SK-N-SH (cell line): ENCODE data around the gene JADE2. TPM values are rescaled to one million over a fixed set of nuclear protein-coding genes. Genes with fewer than 3 reads are reported as not detected.

ENCODE experiments used
- CTCF ChIA-PET: fragments of 300-600, 350-600 bp; formaldehyde crosslinking; extraction: SDS; loops from one replicate; lab custom pipeline; 2021; lab: Yijun Ruan, JAX
- POLR2A ChIA-PET: fragments of 350-600 bp; sonication (Branson Sonifier 250); formaldehyde crosslinking; extraction: SDS; loops from one replicate; lab custom pipeline; 2020; ENCODE audit warnings: antibody characterized with exemption, inconsistent platforms; lab: Yijun Ruan, JAX
- DNase-seq: peaks from one replicate; pipeline ENCODE4 v3.0.0; 2012
- H2AFZ ChIP-seq: fragments of 200-600 bp; sonication (generic); 2 replicates; pipeline ENCODE4 v1.8.1; 2016; ENCODE audit warnings: antibody characterized with exemption, mild to moderate bottlenecking, low read depth
- H3F3A ChIP-seq: fragments of 200-600 bp; sonication (generic); replicated peaks from 2 replicates; pipeline ENCODE3; 2016; ENCODE audit warnings: antibody characterized with exemption, mild to moderate bottlenecking; ENCODE audit not compliant: insufficient read depth
- H3K27ac ChIP-seq, 2 experiments: fragments of 200-500 bp in 1 of 2; fragments of 200-600 bp in 1 of 2; sonication (Bioruptor generic) in 1 of 2; sonication (generic), shearing (Covaris generic) in 1 of 2; 2 replicates each; pipeline versions ENCODE4 v1.5.1 to v1.6.1; 2014 to 2016; ENCODE audit warnings: low read depth in 2 of 2, inconsistent platforms in 1 of 2, low read length in 1 of 2, mild to moderate bottlenecking in 1 of 2, mixed read lengths in 1 of 2
- H3K27me3 ChIP-seq: fragments of 200-600 bp; sonication (generic), shearing (Covaris generic); 2 replicates; pipeline ENCODE4 v1.6.1; 2016; ENCODE audit warnings: mixed run types; ENCODE audit not compliant: insufficient read depth
- H3K36me3 ChIP-seq, 2 experiments: fragments of 200-500 bp in 1 of 2; fragments of 200-600 bp in 1 of 2; sonication (Bioruptor generic) in 1 of 2; sonication (generic) in 1 of 2; replicated peaks in 1 of 2; 2 replicates each; pipeline versions ENCODE3 to v1.5.1; 2014 to 2016; ENCODE audit warnings: low read length in 1 of 2, mild to moderate bottlenecking in 1 of 2; ENCODE audit not compliant: insufficient read depth in 2 of 2, control insufficient read depth in 1 of 2
- H3K4me1 ChIP-seq, 2 experiments: fragments of 200-500 bp in 1 of 2; fragments of 200-600 bp in 1 of 2; sonication (Bioruptor generic) in 1 of 2; sonication (generic), shearing (Covaris generic) in 1 of 2; 2 replicates each; pipeline versions ENCODE4 v1.5.1 to v1.6.1; 2014 to 2016; ENCODE audit warnings: low read depth in 1 of 2, low read length in 1 of 2, mixed run types in 1 of 2; ENCODE audit not compliant: insufficient read depth in 2 of 2, control insufficient read depth in 1 of 2
- H3K4me2 ChIP-seq: fragments of 200-600 bp; sonication (generic), shearing (Covaris generic); 2 replicates; pipeline ENCODE4 v1.6.1; 2017; ENCODE audit warnings: mixed run types
- H3K4me3 ChIP-seq, 2 experiments: fragments of 200-500 bp in 1 of 2; fragments of 200-600 bp in 1 of 2; sonication (Bioruptor generic) in 1 of 2; sonication (generic), shearing (Covaris generic) in 1 of 2; 2 replicates each; pipeline versions ENCODE4 v1.5.1 to v1.8.1; 2014 to 2016; ENCODE audit warnings: low read depth in 2 of 2, inconsistent platforms in 1 of 2, low read length in 1 of 2, mild to moderate bottlenecking in 1 of 2, mixed read lengths in 1 of 2, moderate library complexity in 1 of 2
- H3K79me2 ChIP-seq: fragments of 200-600 bp; sonication (generic); 2 replicates; pipeline ENCODE4 v1.8.1; 2017; ENCODE audit warnings: mild to moderate bottlenecking; ENCODE audit not compliant: insufficient read depth
- H3K9ac ChIP-seq: fragments of 200-600 bp; sonication (generic); 2 replicates; pipeline ENCODE4 v1.6.1; 2017; ENCODE audit warnings: mixed run types
- H3K9me2 ChIP-seq: fragments of 200-600 bp; sonication (generic); 2 replicates; pipeline ENCODE4 v1.6.1; 2017; ENCODE audit warnings: mixed run types
- H3K9me3 ChIP-seq: fragments of 200-600 bp; sonication (generic); 2 replicates; pipeline ENCODE4 v1.6.1; 2017; ENCODE audit warnings: mixed run types, mild to moderate bottlenecking, moderate library complexity
- H4K20me1 ChIP-seq: fragments of 200-600 bp; sonication (generic); 2 replicates; pipeline ENCODE4 v1.6.1; 2017; ENCODE audit warnings: mild to moderate bottlenecking, mixed run types; ENCODE audit not compliant: insufficient read depth
- ELF1 ChIP-seq: IDR thresholded peaks from 2 replicates; pipeline ENCODE4 v1.4.0; 2012
- EP300 ChIP-seq, 2 experiments: IDR thresholded peaks; 2 replicates each; pipeline versions ENCODE4 v1.4.0 to v1.6.1; 2012; ENCODE audit warnings: borderline replicate concordance in 1 of 2, low read depth in 1 of 2, low read length in 1 of 2
- FOSL2 ChIP-seq: IDR thresholded peaks from 2 replicates; pipeline ENCODE4 v1.4.0; 2012; ENCODE audit warnings: low read depth, mild to moderate bottlenecking, moderate library complexity, borderline replicate concordance
- FOXJ3 ChIP-seq: sonication (generic); formaldehyde crosslinking; IDR thresholded peaks from 2 replicates; pipeline ENCODE4 v1.5.1; 2020; ENCODE audit warnings: mild to moderate bottlenecking, missing genetic modification reagents
- JUND ChIP-seq: IDR thresholded peaks from 2 replicates; pipeline ENCODE4 v1.4.0; 2012
- MXI1 ChIP-seq: IDR thresholded peaks from 2 replicates; pipeline ENCODE4 v1.6.1; 2012; ENCODE audit warnings: mild to moderate bottlenecking, low read depth, low read length, improper control_type of control experiment
- NRF1 ChIP-seq: IDR thresholded peaks from 2 replicates; pipeline ENCODE4 v1.6.1; 2012; ENCODE audit warnings: low read depth, mild to moderate bottlenecking, low read length
- POLR2AphosphoS5 ChIP-seq: IDR thresholded peaks from 2 replicates; pipeline ENCODE4 v1.6.1; 2012; ENCODE audit warnings: low read depth, low read length
- RCOR1 ChIP-seq: fragments of 150-350 bp; IDR thresholded peaks from 2 replicates; pipeline ENCODE4 v1.6.1; 2017; ENCODE audit warnings: antibody characterized with exemption, low read length
- TAF1 ChIP-seq: IDR thresholded peaks from 2 replicates; pipeline ENCODE4 v1.6.1; 2012; ENCODE audit warnings: low read depth, mild to moderate bottlenecking, low read length, moderate library complexity, borderline replicate concordance
- TCF12 ChIP-seq: IDR thresholded peaks from 2 replicates; pipeline ENCODE4 v1.4.0; 2012
- TEAD4 ChIP-seq: IDR thresholded peaks from 2 replicates; pipeline ENCODE4 v1.4.0; 2012; ENCODE audit warnings: mild to moderate bottlenecking, borderline replicate concordance; ENCODE audit not compliant: insufficient read depth
- WGBS: methylation state at CpG from one replicate; pipeline ENCODE4 v1.1.6; 2017; ENCODE audit warnings: low lambda C conversion rate; 5-methylcytosine and 5-hydroxymethylcytosine counted together
- polyA plus RNA-seq, 3 experiments: library from polyadenylated mRNA; depleted of rRNA; stranded (reverse); fragments of >200 nt; gene quantifications; 2 replicates each; pipeline ENCODE4 v1.2.3, GENCODE V29; 2012
- TF ChIP-seq, protein P1 (sequence below): fragments of 150-350 bp; IDR thresholded peaks from 2 replicates; pipeline ENCODE4 v1.6.1; 2017; ENCODE audit warnings: antibody characterized with exemption, low read length, low read depth, borderline replicate concordance
- TF ChIP-seq, protein P2 (sequence below): IDR thresholded peaks from 2 replicates; pipeline ENCODE4 v1.4.0; 2012; ENCODE audit warnings: low read depth, borderline replicate concordance
- TF ChIP-seq, protein P3 (sequence below): IDR thresholded peaks from 2 replicates; pipeline ENCODE4; 2012

Gene JADE2
- polyA plus RNA-seq, 1 of the 3 experiments (the other 2 are of a cell fraction), result 25.7 TPM

DNA sequence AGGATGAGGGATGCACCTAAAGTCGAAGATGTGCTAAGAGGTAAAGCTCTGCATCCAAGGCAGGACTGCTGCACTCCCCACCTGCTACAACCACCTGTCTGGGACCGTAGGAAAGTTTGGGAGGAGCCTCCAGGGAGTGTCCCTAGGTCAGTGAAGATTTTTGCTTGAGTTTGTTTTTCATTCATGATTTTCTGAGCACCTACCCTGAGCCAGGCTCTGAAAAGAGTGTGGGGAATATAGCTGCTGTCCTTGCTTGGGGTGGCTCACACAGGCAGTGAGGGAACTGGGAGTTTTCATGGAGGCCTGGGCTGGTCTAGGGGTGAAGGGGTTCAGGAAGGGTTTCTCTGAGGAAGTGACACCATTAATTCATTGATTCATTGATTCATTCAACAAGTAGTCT, 58.3 kb downstream of the JADE2 start (continued):
- TF ChIP-seq, protein P1, sequence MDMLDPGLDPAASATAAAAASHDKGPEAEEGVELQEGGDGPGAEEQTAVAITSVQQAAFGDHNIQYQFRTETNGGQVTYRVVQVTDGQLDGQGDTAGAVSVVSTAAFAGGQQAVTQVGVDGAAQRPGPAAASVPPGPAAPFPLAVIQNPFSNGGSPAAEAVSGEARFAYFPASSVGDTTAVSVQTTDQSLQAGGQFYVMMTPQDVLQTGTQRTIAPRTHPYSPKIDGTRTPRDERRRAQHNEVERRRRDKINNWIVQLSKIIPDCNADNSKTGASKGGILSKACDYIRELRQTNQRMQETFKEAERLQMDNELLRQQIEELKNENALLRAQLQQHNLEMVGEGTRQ, result no peak
- no peak for TF ChIP-seq FOXJ3 (CRISPR knock-in tag)
- no peak for TF ChIP-seq TAF1
- no peak for TF ChIP-seq TEAD4
- no peak for TF ChIP-seq RCOR1
- no peak for TF ChIP-seq TCF12
- no peak for TF ChIP-seq FOSL2
- no peak for TF ChIP-seq JUND

DNA sequence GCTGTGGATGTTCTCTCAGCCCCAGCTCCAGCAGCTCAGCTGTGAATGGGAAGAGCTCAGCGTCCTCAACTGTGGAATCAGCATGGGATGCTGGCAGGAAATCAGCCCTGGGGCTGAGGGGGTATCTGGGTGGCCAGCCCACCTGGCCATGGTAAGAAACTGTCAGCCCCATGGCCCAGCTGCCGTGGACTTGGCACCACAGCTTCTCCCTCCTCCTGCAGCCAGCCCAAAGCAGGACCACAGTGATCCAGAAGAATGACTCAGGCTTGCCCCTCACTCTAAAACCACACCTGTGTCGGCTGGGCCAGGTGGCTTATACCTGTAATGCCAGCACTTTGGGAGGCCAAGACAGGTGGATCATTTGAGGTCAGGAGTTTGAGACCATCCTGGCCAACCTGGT, 59.2 kb downstream of the JADE2 start:
- ChIA-PET POLR2A (interaction anchor here (1.2 kb wide), 1 partner anchor 59 kb away, joined by 6 read pairs; the partner anchor contains the start of gene JADE2), CTCF (interaction anchor here (1.0 to 5.6 kb wide), 5 partner anchors 11 to 283 kb away, joined by 3 to 61 read pairs (median 6); partner anchors contain the start of genes CDKN2AIPNL and JADE2)
- Histone ChIP-seq H3K4me3 (no peak overlapping the region), H3K9ac (no peak overlapping the region), H3K27ac (no peak overlapping the region), H3K9me3 (no peaks in the 10 kb centered on the region), H3K27me3 (no peaks in the 10 kb centered on the region), H2AFZ (no peak overlapping the region), H3K4me1 (peaks cover 0 to 18% of the 10 kb centered on the region in 2 experiments; a peak in 1 of 4 replicates), H4K20me1 (no peaks in the 10 kb centered on the region), H3K79me2 (no peaks in the 10 kb centered on the region), H3K4me2 (no peak overlapping the region), H3K36me3 (peaks cover 8 to 14% of the 10 kb centered on the region in 2 experiments), H3F3A (peaks cover 5% of the 10 kb centered on the region), H3K9me2 (no peaks in the 10 kb centered on the region)
- no peak for DNase-seq
- TF ChIP-seq, protein P2, sequence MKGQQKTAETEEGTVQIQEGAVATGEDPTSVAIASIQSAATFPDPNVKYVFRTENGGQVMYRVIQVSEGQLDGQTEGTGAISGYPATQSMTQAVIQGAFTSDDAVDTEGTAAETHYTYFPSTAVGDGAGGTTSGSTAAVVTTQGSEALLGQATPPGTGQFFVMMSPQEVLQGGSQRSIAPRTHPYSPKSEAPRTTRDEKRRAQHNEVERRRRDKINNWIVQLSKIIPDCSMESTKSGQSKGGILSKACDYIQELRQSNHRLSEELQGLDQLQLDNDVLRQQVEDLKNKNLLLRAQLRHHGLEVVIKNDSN, result no peak
- no CpG with 5 or more reads among the region's 3 CpGs for WGBS

DNA sequence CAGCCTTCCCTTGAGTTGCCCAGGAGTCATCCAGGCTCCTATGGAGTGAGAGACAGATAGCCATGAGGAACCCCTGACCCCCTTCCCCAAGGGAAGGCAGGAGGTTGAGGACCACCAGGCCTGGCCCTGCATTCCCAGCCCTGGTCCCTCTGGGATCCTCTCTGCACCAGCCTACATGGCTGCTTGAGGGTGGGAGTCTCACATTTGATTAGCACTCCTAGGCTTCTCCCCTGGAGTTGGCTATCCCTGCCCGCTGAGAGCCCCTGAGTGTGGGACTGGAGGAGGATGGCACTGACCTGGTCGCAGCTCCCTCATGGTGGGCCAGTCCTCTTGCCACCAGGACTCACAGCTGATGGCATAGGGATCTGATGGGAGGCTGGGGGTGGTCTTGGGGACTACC, 60.5 kb downstream of the JADE2 start:
- POLR2A ChIA-PET, result no interaction called here
- CTCF ChIA-PET, result interaction anchor here (0.9 to 5.6 kb wide), 8 partner anchors 8 to 445 kb away, joined by 3 to 61 read pairs (median 16); partner anchors contain the start of genes CDKN2AIPNL, JADE2 and UBE2B
- H3K9ac ChIP-seq, result no peak overlapping the region

More for the DNA sequence above, 60.5 kb downstream of the JADE2 start:
- Histone ChIP-seq H3K4me1 (peaks cover 0 to 15% of the 10 kb centered on the region in 2 experiments; a peak in 1 of 4 replicates), H3K9me3 (no peaks in the 10 kb centered on the region), H3K4me3 (no peak overlapping the region), H2AFZ (no peak overlapping the region), H3K36me3 (peaks cover 2 to 4% of the 10 kb centered on the region in 2 experiments), H3K27me3 (no peaks in the 10 kb centered on the region), H3K79me2 (no peaks in the 10 kb centered on the region), H3K4me2 (no peak overlapping the region), H3F3A (peaks cover 5% of the 10 kb centered on the region), H3K9me2 (no peaks in the 10 kb centered on the region), H4K20me1 (no peaks in the 10 kb centered on the region), H3K27ac (no peak overlapping the region)
- TF ChIP-seq, protein P3, sequence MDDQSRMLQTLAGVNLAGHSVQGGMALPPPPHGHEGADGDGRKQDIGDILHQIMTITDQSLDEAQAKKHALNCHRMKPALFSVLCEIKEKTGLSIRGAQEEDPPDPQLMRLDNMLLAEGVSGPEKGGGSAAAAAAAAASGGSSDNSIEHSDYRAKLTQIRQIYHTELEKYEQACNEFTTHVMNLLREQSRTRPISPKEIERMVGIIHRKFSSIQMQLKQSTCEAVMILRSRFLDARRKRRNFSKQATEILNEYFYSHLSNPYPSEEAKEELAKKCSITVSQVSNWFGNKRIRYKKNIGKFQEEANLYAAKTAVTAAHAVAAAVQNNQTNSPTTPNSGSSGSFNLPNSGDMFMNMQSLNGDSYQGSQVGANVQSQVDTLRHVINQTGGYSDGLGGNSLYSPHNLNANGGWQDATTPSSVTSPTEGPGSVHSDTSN, result no peak
- TF ChIP-seq EP300 (IDR thresholded peaks at IDR 0.05; ENCODE audit: borderline replicate concordance in 1 of 2, low read depth in 1 of 2, low read length in 1 of 2), result no peak
- TF ChIP-seq ELF1, result no peak
- TF ChIP-seq FOXJ3 (CRISPR knock-in tag), result no peak
- no peak for TF ChIP-seq POLR2AphosphoS5
- TF ChIP-seq, protein P2, result no peak
- TF ChIP-seq MXI1, result no peak
- no peak for TF ChIP-seq NRF1
- TF ChIP-seq, protein P1, result no peak
- WGBS, result 63% methylated on average over 2 of the region's 2 CpGs
- DNase-seq, result no peak
